Choroid plexus epithelial cell (primary cell): Measurements from ENCODE around the gene NUP98.

ENCODE experiments used
- DNase-seq: peaks from one replicate; pipeline ENCODE4 v3.0.0-alpha.2; 2010; ENCODE audit warnings: low read depth
- H3K4me3 ChIP-seq: 2 replicates; pipeline ENCODE4 v1.5.1; 2011; ENCODE audit warnings: low read depth, mild to moderate bottlenecking, control low read depth, low read length, moderate library complexity
- TF ChIP-seq, protein P1 (sequence below): conservative IDR thresholded peaks from 2 replicates; pipeline ENCODE4 v1.5.1; 2011; ENCODE audit warnings: low read depth, mild to moderate bottlenecking, control low read depth, inconsistent platforms, low read length, moderate library complexity

The NUP98 gene

DNA sequence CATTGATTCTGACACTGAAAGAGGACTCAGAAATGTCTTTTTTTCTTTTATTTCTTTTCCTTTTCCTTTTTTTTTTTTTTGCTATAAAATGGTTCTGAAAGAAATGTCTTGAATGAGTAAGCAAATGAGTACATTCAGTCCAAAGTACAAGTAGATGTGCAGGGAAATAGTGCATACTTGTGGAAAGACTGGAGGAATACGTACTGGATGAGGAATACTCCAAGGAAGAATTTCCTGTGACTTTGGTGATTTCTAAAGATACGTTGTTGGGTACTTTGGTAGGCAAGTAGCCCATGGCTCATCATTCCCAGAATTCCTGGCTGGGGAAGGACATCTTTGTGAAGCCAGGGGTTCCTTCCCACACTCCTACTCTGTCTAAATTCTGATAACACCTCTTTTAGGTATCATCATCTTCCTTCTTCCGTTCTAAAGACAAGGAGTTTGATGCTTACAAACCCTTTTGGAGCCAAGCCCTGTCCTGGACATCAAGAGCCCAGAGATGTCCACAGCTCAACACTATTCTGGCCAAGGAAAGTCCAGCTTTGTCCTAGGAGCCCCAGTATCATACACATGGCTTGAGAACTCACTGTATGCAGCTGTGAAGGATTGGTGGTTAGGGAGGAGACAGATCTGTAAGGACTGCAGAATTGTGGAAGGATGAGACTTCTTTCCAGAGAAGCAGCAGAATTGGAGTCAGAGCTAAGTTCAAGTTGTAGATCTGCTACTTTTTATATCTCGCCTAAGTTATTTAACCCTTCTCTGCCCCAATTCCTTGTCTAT, 4.8 kb upstream of the NUP98 start:
- no peak overlapping the region for H3K4me3 ChIP-seq
- TF ChIP-seq, protein P1, sequence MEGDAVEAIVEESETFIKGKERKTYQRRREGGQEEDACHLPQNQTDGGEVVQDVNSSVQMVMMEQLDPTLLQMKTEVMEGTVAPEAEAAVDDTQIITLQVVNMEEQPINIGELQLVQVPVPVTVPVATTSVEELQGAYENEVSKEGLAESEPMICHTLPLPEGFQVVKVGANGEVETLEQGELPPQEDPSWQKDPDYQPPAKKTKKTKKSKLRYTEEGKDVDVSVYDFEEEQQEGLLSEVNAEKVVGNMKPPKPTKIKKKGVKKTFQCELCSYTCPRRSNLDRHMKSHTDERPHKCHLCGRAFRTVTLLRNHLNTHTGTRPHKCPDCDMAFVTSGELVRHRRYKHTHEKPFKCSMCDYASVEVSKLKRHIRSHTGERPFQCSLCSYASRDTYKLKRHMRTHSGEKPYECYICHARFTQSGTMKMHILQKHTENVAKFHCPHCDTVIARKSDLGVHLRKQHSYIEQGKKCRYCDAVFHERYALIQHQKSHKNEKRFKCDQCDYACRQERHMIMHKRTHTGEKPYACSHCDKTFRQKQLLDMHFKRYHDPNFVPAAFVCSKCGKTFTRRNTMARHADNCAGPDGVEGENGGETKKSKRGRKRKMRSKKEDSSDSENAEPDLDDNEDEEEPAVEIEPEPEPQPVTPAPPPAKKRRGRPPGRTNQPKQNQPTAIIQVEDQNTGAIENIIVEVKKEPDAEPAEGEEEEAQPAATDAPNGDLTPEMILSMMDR, result no peak
- DNase-seq, result no peak

DNA sequence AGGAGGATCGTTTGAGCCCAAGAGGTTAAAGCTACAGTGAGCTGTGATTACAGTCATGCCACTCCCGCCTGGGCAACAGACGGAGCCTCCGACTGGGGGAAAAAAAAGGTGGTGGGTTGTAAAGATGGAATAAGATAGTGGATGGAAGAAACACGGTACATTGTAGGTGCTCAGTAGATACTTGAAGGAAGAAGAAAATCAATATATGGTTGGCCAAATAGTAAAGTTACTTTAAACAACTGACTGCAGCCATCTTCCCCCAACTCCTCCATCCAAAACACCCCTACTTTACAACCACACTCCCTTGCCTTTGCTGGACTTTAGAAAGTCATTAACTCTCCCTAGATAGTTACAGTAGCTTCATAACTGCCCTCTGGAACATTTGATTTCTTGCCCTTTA, 2.5 kb upstream of the NUP98 start:
- H3K4me3 ChIP-seq, result no peak overlapping the region
- DNase-seq, result no peak
- TF ChIP-seq, protein P1, result no peak

DNA sequence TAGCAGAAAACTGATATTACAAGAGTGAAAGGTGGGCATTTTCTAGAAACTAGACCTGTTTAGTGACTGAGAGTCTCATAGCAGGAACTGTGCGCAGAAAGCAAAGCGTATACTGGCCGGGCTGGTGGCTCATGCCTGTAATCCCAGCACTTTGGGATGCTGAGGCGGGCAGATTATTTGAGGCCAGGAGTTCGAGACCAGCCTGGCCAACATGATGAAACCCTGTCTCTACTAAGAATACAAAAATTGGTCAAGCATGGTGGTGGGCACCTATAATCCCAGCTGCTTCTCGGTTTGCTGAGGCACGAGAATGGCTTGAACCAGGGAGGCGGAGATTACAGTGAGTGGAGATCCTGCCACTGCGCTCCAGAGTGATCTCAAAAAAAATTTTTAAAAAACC, 1.8 kb upstream of the NUP98 start:
- DNase-seq, result no peak
- TF ChIP-seq, protein P1, result no peak

DNA sequence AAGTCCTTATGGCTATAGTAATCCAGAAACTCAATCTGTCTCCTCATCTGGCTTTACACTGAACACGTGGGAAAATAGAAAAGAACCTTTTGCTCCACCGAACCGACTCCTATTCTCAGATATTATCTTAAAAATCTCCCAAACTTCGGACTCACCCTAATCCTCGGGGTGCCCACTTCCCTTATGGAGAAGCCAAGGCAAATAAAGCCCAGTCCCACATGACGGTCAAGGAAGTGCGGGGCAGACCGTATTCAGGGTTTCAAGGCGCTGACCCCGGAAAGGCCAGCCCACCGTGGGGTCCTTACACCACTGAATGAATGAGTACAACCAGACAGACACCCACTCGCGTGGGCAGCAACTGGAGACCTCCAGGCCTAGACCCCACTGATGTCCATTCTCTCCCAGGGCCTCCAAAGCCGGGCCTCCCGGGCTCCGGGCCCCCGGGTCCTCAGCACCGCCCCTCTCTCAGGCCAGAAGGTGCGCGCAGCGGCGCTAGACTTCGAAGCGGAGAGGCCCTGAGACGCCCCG, 489 bp downstream of the NUP98 start:
- peak overlapping the region; percentile 91 for H3K4me3 ChIP-seq
- TF ChIP-seq, protein P1, result peak; percentile 7
- DNase-seq, result no peak

More for the DNA sequence above, 1.8 kb upstream of the NUP98 start:
- H3K4me3 ChIP-seq, result no peak overlapping the region

DNA sequence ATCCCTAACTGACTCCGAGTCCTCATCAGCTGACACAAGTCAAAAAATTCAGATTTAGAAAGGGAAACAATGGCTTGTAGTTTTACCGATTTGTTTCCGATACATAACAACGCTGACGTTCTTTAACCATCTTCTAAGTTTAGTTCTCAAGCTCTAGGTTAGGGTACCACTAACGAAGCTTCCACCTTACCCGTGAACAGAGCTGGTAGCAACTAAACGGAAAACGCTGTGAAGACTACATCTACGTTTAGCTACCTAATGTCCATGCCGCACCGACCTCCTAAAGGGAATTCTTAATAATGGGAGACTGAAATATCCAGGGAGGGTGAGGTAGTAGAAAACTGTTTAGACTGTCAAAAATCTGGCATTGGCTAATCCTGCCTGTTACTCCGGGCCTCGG, 1.0 kb downstream of the NUP98 start:
- DNase-seq, result no peak
- TF ChIP-seq, protein P1, result no peak
- H3K4me3 ChIP-seq, result peak overlapping the region; percentile 91

DNA sequence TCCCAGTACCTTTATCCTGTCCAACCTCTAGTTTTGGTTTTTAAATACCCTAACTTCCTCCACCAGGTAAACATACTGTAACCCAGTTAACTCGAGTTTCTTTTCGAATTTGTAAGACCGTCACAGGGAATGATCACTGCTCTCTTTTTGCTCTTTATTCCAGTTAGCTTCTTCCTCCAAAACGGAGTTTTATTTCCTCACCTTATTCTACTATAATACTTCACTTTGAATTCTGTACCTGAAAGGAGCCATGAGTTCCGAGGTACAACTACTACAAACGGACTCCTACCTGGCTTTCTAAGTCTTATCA, 1.4 kb downstream of the NUP98 start:
- no peak for DNase-seq
- TF ChIP-seq, protein P1, result no peak
- H3K4me3 ChIP-seq, result peak overlapping the region; percentile 91
